DOHH2 (cell line): Measurements from ENCODE around the gene CAB39.

ENCODE experiments used
- H3F3A ChIP-seq: fragments of 200-600 bp; sonication (generic), shearing (Covaris generic); 2 replicates; pipeline ENCODE4 v1.6.0; 2016; ENCODE audit warnings: antibody characterized with exemption, mild to moderate bottlenecking; ENCODE audit not compliant: control insufficient read depth, insufficient read depth
- H3K27ac ChIP-seq: fragments of 200-600 bp; sonication (generic); 2 replicates; pipeline ENCODE4 v1.5.1; 2014; ENCODE audit warnings: low read depth, mild to moderate bottlenecking, low read length, moderate library complexity
- H3K27me3 ChIP-seq: fragments of 200-600 bp; sonication (generic); 2 replicates; pipeline ENCODE4 v1.6.1; 2014; ENCODE audit warnings: mild to moderate bottlenecking, low read length, mixed read lengths; ENCODE audit not compliant: control insufficient read depth
- H3K36me3 ChIP-seq: fragments of 200-600 bp; sonication (generic); 2 replicates; pipeline ENCODE4 v1.6.1; 2014; ENCODE audit warnings: mild to moderate bottlenecking, low read length, moderate library complexity, mixed read lengths; ENCODE audit not compliant: control insufficient read depth
- H3K4me1 ChIP-seq: fragments of 200-600 bp; sonication (generic); 2 replicates; pipeline ENCODE4 v1.6.1; 2014; ENCODE audit warnings: mild to moderate bottlenecking, low read length, mixed read lengths; ENCODE audit not compliant: control insufficient read depth
- H3K4me2 ChIP-seq: fragments of 200-600 bp; sonication (generic); 2 replicates; pipeline ENCODE4 v1.6.0; 2014; ENCODE audit warnings: mild to moderate bottlenecking, low read length, moderate library complexity
- H3K4me3 ChIP-seq: fragments of 200-600 bp; sonication (generic); 2 replicates; pipeline ENCODE4 v1.5.1; 2014; ENCODE audit warnings: mild to moderate bottlenecking, low read length, mixed read lengths
- H3K79me2 ChIP-seq: fragments of 200-600 bp; sonication (generic); 2 replicates; pipeline ENCODE4 v1.6.1; 2014; ENCODE audit warnings: mild to moderate bottlenecking, low read length, mixed read lengths; ENCODE audit not compliant: control insufficient read depth
- H3K9me2 ChIP-seq: fragments of 200-600 bp; sonication (generic); replicated peaks from 2 replicates; pipeline ENCODE4 v1.6.1; 2014; ENCODE audit warnings: mild to moderate bottlenecking, low read length, mixed read lengths; ENCODE audit not compliant: control insufficient read depth
- H3K9me3 ChIP-seq: fragments of 200-600 bp; sonication (generic); 2 replicates; pipeline ENCODE4 v1.6.1; 2014; ENCODE audit warnings: antibody characterized with exemption, low read length, mixed read lengths; ENCODE audit not compliant: control insufficient read depth, insufficient read depth
- H4K20me1 ChIP-seq: fragments of 200-600 bp; sonication (generic); 2 replicates; pipeline ENCODE4 v1.6.0; 2014; ENCODE audit warnings: low read depth, mild to moderate bottlenecking, antibody characterized with exemption, low read length, moderate library complexity; ENCODE audit not compliant: control insufficient read depth, insufficient read depth
- CTCF ChIP-seq: fragments of 200-600 bp; sonication (generic); IDR thresholded peaks from one replicate; pipeline ENCODE4 v1.5.1; 2014; ENCODE audit warnings: antibody characterized with exemption, mild to moderate bottlenecking, low read depth, low read length; ENCODE audit not compliant: poor library complexity, severe bottlenecking
- EZH2phosphoT487 ChIP-seq: fragments of 200-600 bp; sonication (generic); IDR thresholded peaks from 2 replicates; pipeline ENCODE4 v1.6.1; 2017; ENCODE audit warnings: borderline replicate concordance, mild to moderate bottlenecking, antibody characterized with exemption, low read length, moderate library complexity, mixed read lengths

CAB39 gene

DNA sequence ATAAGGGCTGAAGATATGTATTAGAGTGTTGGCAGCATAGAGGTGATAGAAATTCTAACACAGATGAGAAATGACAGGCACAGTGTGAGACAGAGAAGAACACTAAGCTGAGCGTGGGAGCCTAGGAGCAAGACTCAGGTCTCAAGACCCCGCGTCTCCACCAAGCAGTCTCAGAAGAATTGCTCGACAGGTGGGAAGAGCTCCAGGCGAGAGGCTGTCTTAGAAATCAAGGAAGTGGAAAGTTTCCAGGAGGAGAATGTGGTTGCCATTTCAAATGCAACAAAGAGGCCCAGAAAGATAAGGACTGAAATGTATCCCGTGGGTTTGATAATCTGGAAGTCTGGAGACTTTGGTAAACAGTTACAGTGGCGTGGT, 31.5 kb upstream of the CAB39 start:
- no peak for TF ChIP-seq CTCF
- TF ChIP-seq EZH2phosphoT487: no peak
- Histone ChIP-seq H3K9me2 (no peaks in the 10 kb centered on the region), H3K79me2 (no peaks in the 10 kb centered on the region), H3K36me3 (no peaks in the 10 kb centered on the region), H3F3A (no peaks in the 10 kb centered on the region), H3K4me2 (no peak overlapping the region), H3K4me3 (no peak overlapping the region), H3K4me1 (no peaks in the 10 kb centered on the region), H3K27me3 (0 out of 2 replicates have a peak, but pooled peaks cover 7% of the 10 kb centered on the region), H3K27ac (no peak overlapping the region), H4K20me1 (no peaks in the 10 kb centered on the region), H3K9me3 (no peaks in the 10 kb centered on the region)

DNA sequence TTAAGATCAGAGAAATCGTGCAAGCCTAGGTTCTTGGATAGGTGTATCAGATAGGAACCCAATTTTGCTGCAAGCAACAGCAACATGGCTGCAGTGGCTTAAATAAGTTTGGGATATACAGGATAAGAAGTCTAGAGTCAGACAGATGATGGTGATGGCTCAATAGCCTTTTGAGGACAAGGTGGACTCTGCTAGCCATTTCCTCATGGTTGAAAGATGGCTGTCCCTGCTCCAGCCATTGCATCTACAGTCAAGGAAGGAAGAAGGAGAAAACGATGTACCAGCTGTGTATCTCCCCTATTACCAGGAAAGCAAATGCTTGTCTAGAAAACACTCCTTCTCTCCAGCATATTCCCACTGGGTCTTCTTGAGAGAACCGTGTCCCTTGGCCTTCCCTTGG, 30.1 kb upstream of the CAB39 start:
- no peak for TF ChIP-seq EZH2phosphoT487
- TF ChIP-seq CTCF: no peak
- H3K4me2 ChIP-seq: no peak overlapping the region

GRCh38 chr2:230684270-230685168, 28.1 kb upstream of the CAB39 start:
- Histone ChIP-seq H3F3A (no peaks in the 10 kb centered on the region), H3K27me3 (peaks cover 16% of the 10 kb centered on the region; the same call in 1 of the 2 replicates), H3K27ac (no peak overlapping the region), H3K4me2 (no peak overlapping the region), H3K4me1 (no peaks in the 10 kb centered on the region), H3K9me2 (no peaks in the 10 kb centered on the region), H3K9me3 (no peaks in the 10 kb centered on the region), H4K20me1 (no peaks in the 10 kb centered on the region), H3K36me3 (no peaks in the 10 kb centered on the region), H3K4me3 (no peak overlapping the region), H3K79me2 (no peaks in the 10 kb centered on the region)
- TF ChIP-seq CTCF: no peak
- no peak for TF ChIP-seq EZH2phosphoT487

More for the DNA sequence above, 30.1 kb upstream of the CAB39 start:
- H3K27me3 ChIP-seq: peaks cover 8% of the 10 kb centered on the region; the same call in 1 of the 2 replicates
- no peaks in the 10 kb centered on the region for H3K4me1 ChIP-seq
- H4K20me1 ChIP-seq: no peaks in the 10 kb centered on the region
- H3F3A ChIP-seq: no peaks in the 10 kb centered on the region
- no peaks in the 10 kb centered on the region for H3K36me3 ChIP-seq
- H3K27ac ChIP-seq: no peak overlapping the region
- no peaks in the 10 kb centered on the region for H3K9me2 ChIP-seq
- no peaks in the 10 kb centered on the region for H3K79me2 ChIP-seq
- no peak overlapping the region for H3K4me3 ChIP-seq
- no peaks in the 10 kb centered on the region for H3K9me3 ChIP-seq
